ENCODE measurements around the gene TMEM233.
A peak's percentile ranks its signal among the peaks of the same experiment; 100 is the strongest.

TMEM233 gene

GRCh38 chr12:119683413-119683812, 89.8 kb downstream of the TMEM233 start:
- no peak for DNase-seq

- no peak for DNase-seq
Measured at GRCh38 chr12:119683816-119684215, 90.2 kb downstream of the TMEM233 start.

GRCh38 chr12:119684711-119685369, 91.3 kb downstream of the TMEM233 start:
- DNase-seq, result no peak

GRCh38 chr12:119685375-119685774, 91.8 kb downstream of the TMEM233 start:
- DNase-seq, result no peak

GRCh38 chr12:119686355-119686754, 92.8 kb downstream of the TMEM233 start:
- DNase-seq, result no peak

GRCh38 chr12:119686776-119687175, 93.2 kb downstream of the TMEM233 start:
- no peak for DNase-seq

- no peak for DNase-seq
Measured at GRCh38 chr12:119687406-119687805, 93.8 kb downstream of the TMEM233 start.

GRCh38 chr12:119687879-119688278, 94.3 kb downstream of the TMEM233 start:
- no peak for DNase-seq

- no peak for DNase-seq
Measured at GRCh38 chr12:119689935-119690500, 96.4 kb downstream of the TMEM233 start.

- DNase-seq, result no peak
Measured at GRCh38 chr12:119691202-119691810, 97.7 kb downstream of the TMEM233 start.

GRCh38 chr12:119692410-119692809, 98.8 kb downstream of the TMEM233 start:
- DNase-seq, result peak; percentile 57 to 92
